SKM-1 (cell line): ENCODE measurements around the gene OR51I1.

Experiments used
- DNase-seq: peaks from one replicate; lab custom pipeline; 2025; ENCODE audit not compliant: unreplicated experiment; lab: John Stamatoyannopoulos, UW

Gene OR51I1

GRCh38 chr11:5441414-5441813 is at the start of gene OR51I1:
Gene OR51I1, minus strand, starts transcription at chr11:5441514. Its CDS starts 0 bp downstream, at chr11:5441514.
- DNase-seq: no peak

GRCh38 chr11:5489576-5490357 is 48.5 kb upstream of the OR51I1 start:
- DNase-seq: no peak

- no peak for DNase-seq
Measured at GRCh38 chr11:5488798-5489399, 47.6 kb upstream of the OR51I1 start.

GRCh38 chr11:5488385-5488784 is 47.1 kb upstream of the OR51I1 start, which contains the start of gene OR52D1:
Gene OR52D1, plus strand, starts transcription at chr11:5488685. Its CDS starts 22 bp downstream, at chr11:5488707.
- no peak for DNase-seq

- DNase-seq: no peak
Measured at GRCh38 chr11:5486421-5486820, 45.1 kb upstream of the OR51I1 start.

- no peak for DNase-seq
Measured at GRCh38 chr11:5486003-5486402, 44.7 kb upstream of the OR51I1 start.

- peak; percentile 33 for DNase-seq
Measured at GRCh38 chr11:5476186-5476819, 35.0 kb upstream of the OR51I1 start.

- DNase-seq: no peak
Measured at GRCh38 chr11:5473921-5474320, 32.6 kb upstream of the OR51I1 start.

GRCh38 chr11:5467527-5467926 is 26.2 kb upstream of the OR51I1 start:
- no peak for DNase-seq

- DNase-seq: no peak
Measured at GRCh38 chr11:5460983-5461621, 19.8 kb upstream of the OR51I1 start.

GRCh38 chr11:5449432-5449831 is 8.1 kb upstream of the OR51I1 start:
- DNase-seq: no peak

GRCh38 chr11:5449023-5449422 is 7.7 kb upstream of the OR51I1 start, which contains the start of gene OR51I2:
Gene OR51I2, plus strand, starts transcription at chr11:5449323. Its CDS starts 4,166 bp downstream, at chr11:5453489.
- no peak for DNase-seq

- DNase-seq: no peak
Measured at GRCh38 chr11:5443835-5444393, 2.6 kb upstream of the OR51I1 start.

- no peak for DNase-seq
Measured at GRCh38 chr11:5423131-5423530, 18.2 kb downstream of the OR51I1 start.

- DNase-seq: no peak
Measured at GRCh38 chr11:5421811-5422210, 19.5 kb downstream of the OR51I1 start, which contains the start of gene OR51Q1. Gene OR51Q1, plus strand, starts transcription at chr11:5422111. Its CDS starts 90 bp downstream, at chr11:5422201.

- DNase-seq: no peak
Measured at GRCh38 chr11:5420993-5421392, 20.3 kb downstream of the OR51I1 start.

GRCh38 chr11:5405173-5405572 is 36.1 kb downstream of the OR51I1 start:
- no peak for DNase-seq

GRCh38 chr11:5398936-5399335 is 42.4 kb downstream of the OR51I1 start:
- DNase-seq: no peak

GRCh38 chr11:5394091-5394490 is 47.2 kb downstream of the OR51I1 start:
- DNase-seq: no peak
